Keratinocyte (primary cell): ENCODE measurements around the gene TNS3.

Experiments used
- EZH2 ChIP-seq: IDR thresholded peaks from one replicate; pipeline ENCODE4 v1.6.1; 2012; ENCODE audit warnings: inconsistent platforms, mild to moderate bottlenecking, low read length, moderate library complexity
- TF ChIP-seq, protein P1 (sequence below), 3 experiments: IDR thresholded peaks in 1 of 3; conservative IDR thresholded peaks in 1 of 3; optimal IDR thresholded peaks in 1 of 3; 2 replicates in 2 of 3; 3 replicates in 1 of 3; pipeline versions ENCODE3 to v1.5.1; 2011; ENCODE audit warnings: low read length in 3 of 3, mild to moderate bottlenecking in 3 of 3, moderate library complexity in 2 of 3, control low read depth in 1 of 3, inconsistent platforms in 1 of 3; ENCODE audit not compliant: insufficient read depth in 2 of 3; ENCODE audit errors: extremely low read depth in 1 of 3

- TF ChIP-seq, protein P1, sequence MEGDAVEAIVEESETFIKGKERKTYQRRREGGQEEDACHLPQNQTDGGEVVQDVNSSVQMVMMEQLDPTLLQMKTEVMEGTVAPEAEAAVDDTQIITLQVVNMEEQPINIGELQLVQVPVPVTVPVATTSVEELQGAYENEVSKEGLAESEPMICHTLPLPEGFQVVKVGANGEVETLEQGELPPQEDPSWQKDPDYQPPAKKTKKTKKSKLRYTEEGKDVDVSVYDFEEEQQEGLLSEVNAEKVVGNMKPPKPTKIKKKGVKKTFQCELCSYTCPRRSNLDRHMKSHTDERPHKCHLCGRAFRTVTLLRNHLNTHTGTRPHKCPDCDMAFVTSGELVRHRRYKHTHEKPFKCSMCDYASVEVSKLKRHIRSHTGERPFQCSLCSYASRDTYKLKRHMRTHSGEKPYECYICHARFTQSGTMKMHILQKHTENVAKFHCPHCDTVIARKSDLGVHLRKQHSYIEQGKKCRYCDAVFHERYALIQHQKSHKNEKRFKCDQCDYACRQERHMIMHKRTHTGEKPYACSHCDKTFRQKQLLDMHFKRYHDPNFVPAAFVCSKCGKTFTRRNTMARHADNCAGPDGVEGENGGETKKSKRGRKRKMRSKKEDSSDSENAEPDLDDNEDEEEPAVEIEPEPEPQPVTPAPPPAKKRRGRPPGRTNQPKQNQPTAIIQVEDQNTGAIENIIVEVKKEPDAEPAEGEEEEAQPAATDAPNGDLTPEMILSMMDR (optimal IDR thresholded peaks at IDR 0.05 in 1 of 3, IDR thresholded peaks at IDR 0.05 in 1 of 3, conservative IDR thresholded peaks at IDR 0.05 in 1 of 3; ENCODE audit: extremely low read depth in 1 of 3, insufficient read depth in 2 of 3, low read length in 3 of 3) = no peak
- TF ChIP-seq EZH2 = no peak
Measured at GRCh38 chr7:47492716-47493325, 89.1 kb downstream of the TNS3 start.
